ENCODE results near the gene COX7A1.

DNA sequence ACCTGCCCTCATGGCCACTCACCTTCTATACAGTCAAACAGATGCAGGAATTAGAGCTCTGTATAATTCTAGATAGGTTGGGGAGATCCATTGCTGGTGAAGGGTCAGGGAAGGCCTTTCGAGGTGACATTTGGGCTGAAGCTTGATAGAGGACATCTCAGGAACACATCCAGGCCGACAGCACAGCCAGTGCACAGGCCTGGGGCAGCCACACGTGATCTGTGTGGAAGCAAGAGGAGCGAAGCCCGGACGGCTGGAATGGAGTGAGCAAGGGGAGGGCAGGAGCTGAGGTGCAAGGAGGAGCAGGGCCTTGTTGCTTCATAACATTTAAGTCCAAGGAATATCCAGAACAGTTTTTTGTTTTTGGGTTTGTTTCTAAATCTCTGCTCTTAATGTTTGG is 45.8 kb downstream of the COX7A1 start:
- TF ChIP-seq, protein P1, sequence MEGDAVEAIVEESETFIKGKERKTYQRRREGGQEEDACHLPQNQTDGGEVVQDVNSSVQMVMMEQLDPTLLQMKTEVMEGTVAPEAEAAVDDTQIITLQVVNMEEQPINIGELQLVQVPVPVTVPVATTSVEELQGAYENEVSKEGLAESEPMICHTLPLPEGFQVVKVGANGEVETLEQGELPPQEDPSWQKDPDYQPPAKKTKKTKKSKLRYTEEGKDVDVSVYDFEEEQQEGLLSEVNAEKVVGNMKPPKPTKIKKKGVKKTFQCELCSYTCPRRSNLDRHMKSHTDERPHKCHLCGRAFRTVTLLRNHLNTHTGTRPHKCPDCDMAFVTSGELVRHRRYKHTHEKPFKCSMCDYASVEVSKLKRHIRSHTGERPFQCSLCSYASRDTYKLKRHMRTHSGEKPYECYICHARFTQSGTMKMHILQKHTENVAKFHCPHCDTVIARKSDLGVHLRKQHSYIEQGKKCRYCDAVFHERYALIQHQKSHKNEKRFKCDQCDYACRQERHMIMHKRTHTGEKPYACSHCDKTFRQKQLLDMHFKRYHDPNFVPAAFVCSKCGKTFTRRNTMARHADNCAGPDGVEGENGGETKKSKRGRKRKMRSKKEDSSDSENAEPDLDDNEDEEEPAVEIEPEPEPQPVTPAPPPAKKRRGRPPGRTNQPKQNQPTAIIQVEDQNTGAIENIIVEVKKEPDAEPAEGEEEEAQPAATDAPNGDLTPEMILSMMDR (conservative IDR thresholded peaks at IDR 0.05 in 1 of 2, IDR thresholded peaks at IDR 0.05 in 1 of 2; ENCODE audit: extremely low read depth in 1 of 2, insufficient read depth in 1 of 2, low read depth in 1 of 2, low read length in 2 of 2), result no peak
- no peak for TF ChIP-seq EZH2 (IDR thresholded peaks at IDR 0.05; ENCODE audit: borderline replicate concordance, low read length)

Measured in mammary epithelial cell (primary cell).